ENCODE measurements around the gene GRM7.

GRM7 gene

DNA sequence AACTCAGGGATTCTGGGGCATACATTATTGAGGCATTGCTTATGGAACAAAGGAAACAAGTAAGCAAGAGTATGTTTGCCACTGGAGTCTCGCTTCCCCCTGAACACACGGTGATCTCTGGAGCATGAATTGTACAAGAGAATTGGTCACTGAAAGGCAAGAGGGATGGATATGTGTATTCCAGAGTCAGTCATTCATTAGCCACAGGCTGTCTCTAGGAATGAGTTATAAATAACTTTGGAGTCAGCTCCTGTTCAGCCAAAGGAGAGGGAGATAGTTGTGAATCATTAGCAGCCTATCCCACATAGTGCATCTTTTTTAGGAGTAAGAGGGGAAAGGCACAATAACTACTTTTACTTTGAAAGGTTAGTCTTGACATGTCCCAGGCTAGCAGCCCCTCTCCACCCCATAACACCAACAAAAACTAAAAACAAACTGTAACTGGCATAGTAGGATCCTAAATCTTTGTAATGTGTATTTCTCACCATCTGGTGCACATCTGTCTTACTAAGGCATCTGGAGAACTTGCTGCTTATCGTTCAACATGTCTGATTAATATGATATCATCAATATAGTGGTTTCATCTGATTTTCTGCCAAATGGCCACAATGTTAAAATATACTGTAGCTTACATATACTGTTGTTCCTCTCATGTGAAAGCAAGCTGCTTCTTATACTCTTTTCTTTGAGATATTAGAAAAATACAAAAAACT, 462.2 kb downstream of the GRM7 start:
- H3K9ac ChIP-seq (ENCODE audit: low read depth in 1 of 2, low read length in 2 of 2) = no peak overlapping the region
- no peak overlapping the region for H3K27ac ChIP-seq (ENCODE audit: low read depth, low read length)
- no peaks in the 10 kb centered on the region for H3K4me1 ChIP-seq (ENCODE audit: control insufficient read depth in 1 of 2, insufficient read depth in 2 of 2, low read length in 2 of 2)
- H3K27me3 ChIP-seq (ENCODE audit: control insufficient read depth in 1 of 2, insufficient read depth in 2 of 2, low read length in 2 of 2) = no peaks in the 10 kb centered on the region
- no peaks in the 10 kb centered on the region for H3K9me3 ChIP-seq (ENCODE audit: control insufficient read depth in 1 of 2, low read length in 2 of 2)
- no peaks in the 10 kb centered on the region for H3K36me3 ChIP-seq (ENCODE audit: control insufficient read depth in 1 of 2, insufficient read depth in 2 of 2, low read length in 2 of 2)
- no peak overlapping the region for H3K4me3 ChIP-seq (ENCODE audit: low read depth in 1 of 2, low read length in 2 of 2)

DNA sequence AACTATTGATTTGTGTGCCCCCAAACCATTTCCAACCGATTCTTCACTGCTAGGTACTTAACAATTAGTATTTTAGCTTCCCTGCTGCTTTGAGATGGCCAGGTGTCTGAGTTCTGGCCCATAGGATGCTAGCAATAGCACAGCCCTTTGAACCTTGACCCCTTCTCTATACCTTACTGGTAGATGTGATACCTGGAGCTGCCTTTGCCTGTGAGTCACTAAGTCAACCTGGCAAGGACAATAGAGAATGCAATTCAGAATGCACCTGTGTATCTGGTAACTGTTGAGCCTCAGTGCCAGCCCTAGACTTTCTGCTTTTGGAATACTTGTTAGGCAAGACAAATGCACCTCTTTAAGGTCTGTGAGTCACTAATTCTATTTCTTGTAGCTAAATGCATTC, 467.4 kb downstream of the GRM7 start:
- no peak overlapping the region for H3K4me3 ChIP-seq (ENCODE audit: low read depth in 1 of 2, low read length in 2 of 2)
- no peak overlapping the region for H3K27ac ChIP-seq (ENCODE audit: low read depth, low read length)
- no peaks in the 10 kb centered on the region for H3K4me1 ChIP-seq (ENCODE audit: control insufficient read depth in 1 of 2, insufficient read depth in 2 of 2, low read length in 2 of 2)
- H3K9me3 ChIP-seq (ENCODE audit: control insufficient read depth in 1 of 2, low read length in 2 of 2) = no peaks in the 10 kb centered on the region
- H3K36me3 ChIP-seq (ENCODE audit: control insufficient read depth in 1 of 2, insufficient read depth in 2 of 2, low read length in 2 of 2) = no peaks in the 10 kb centered on the region
- H3K9ac ChIP-seq (ENCODE audit: low read depth in 1 of 2, low read length in 2 of 2) = no peak overlapping the region
- H3K27me3 ChIP-seq (ENCODE audit: control insufficient read depth in 1 of 2, insufficient read depth in 2 of 2, low read length in 2 of 2) = no peaks in the 10 kb centered on the region

DNA sequence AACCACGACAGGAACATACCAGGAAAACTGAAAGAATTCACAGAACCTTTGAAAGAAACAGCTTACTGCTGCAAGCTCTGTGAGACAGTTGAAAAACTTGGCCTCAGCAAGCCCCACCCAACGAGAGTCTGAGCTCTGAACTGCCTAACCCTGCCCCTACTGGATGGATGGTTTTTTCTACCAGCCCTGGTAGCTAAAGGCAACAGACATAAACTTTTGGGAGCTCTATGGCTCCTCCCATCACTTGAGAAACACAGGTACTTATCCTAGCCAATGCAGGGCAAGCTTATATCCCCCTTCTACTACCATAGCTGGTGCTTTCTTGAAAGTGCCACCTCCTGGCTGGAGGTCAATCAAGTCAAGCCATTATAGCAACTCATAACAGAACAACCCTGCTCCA, 471.8 kb downstream of the GRM7 start:
- no peak overlapping the region for H3K9ac ChIP-seq (ENCODE audit: low read depth in 1 of 2, low read length in 2 of 2)
- H3K27me3 ChIP-seq (ENCODE audit: control insufficient read depth in 1 of 2, insufficient read depth in 2 of 2, low read length in 2 of 2) = no peaks in the 10 kb centered on the region
- no peaks in the 10 kb centered on the region for H3K36me3 ChIP-seq (ENCODE audit: control insufficient read depth in 1 of 2, insufficient read depth in 2 of 2, low read length in 2 of 2)
- H3K9me3 ChIP-seq (ENCODE audit: control insufficient read depth in 1 of 2, low read length in 2 of 2) = no peaks in the 10 kb centered on the region
- H3K4me3 ChIP-seq (ENCODE audit: low read depth in 1 of 2, low read length in 2 of 2) = no peak overlapping the region
- no peak overlapping the region for H3K27ac ChIP-seq (ENCODE audit: low read depth, low read length)
- H3K4me1 ChIP-seq (ENCODE audit: control insufficient read depth in 1 of 2, insufficient read depth in 2 of 2, low read length in 2 of 2) = no peaks in the 10 kb centered on the region

DNA sequence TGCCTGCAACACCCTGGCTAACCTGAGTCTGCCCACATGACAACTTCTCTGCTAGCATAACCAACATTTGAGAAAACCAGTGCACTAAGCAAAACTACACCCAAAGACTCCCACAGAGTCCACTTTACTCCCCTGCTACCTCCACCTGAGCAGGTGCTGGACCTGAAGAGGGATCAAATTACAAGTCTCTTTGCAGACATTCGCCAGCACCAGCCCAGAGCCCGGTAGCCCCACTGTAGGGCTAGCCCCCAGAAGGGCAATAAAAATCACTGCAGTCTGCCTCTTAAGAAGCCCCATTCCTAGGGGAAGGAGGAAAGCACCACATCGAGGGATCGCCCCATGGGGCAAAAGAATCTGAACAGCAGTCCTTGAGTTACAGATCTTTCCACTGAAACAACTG, 472.2 kb downstream of the GRM7 start:
- Histone ChIP-seq H3K36me3 (ENCODE audit: control insufficient read depth in 1 of 2, insufficient read depth in 2 of 2, low read length in 2 of 2) (no peaks in the 10 kb centered on the region), H3K4me3 (ENCODE audit: low read depth in 1 of 2, low read length in 2 of 2) (no peak overlapping the region), H3K27ac (ENCODE audit: low read depth, low read length) (no peak overlapping the region), H3K27me3 (ENCODE audit: control insufficient read depth in 1 of 2, insufficient read depth in 2 of 2, low read length in 2 of 2) (no peaks in the 10 kb centered on the region), H3K9me3 (ENCODE audit: control insufficient read depth in 1 of 2, low read length in 2 of 2) (no peaks in the 10 kb centered on the region), H3K9ac (ENCODE audit: low read depth in 1 of 2, low read length in 2 of 2) (no peak overlapping the region), H3K4me1 (ENCODE audit: control insufficient read depth in 1 of 2, insufficient read depth in 2 of 2, low read length in 2 of 2) (no peaks in the 10 kb centered on the region)

DNA sequence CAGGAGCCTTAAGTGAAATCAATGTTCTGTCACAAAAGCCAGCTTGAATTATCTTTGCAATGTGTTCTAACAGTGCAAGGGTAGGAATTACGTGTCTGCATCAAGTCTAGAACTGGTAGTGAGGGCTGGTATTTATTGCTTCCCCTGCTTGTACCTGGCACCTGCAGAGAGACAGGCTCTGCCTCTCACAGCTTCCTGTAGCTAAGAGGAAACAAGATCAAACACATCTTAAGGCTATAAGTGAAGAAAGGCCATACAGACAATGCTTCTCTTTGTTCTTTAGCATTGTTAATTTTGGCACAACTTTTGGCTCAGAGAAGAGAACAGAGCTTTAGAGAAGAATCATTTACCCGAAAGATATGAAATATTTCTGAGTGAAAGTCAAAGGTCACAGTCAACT, 479.9 kb downstream of the GRM7 start:
- no peaks in the 10 kb centered on the region for H3K36me3 ChIP-seq (ENCODE audit: control insufficient read depth in 1 of 2, insufficient read depth in 2 of 2, low read length in 2 of 2)
- no peak overlapping the region for H3K4me3 ChIP-seq (ENCODE audit: low read depth in 1 of 2, low read length in 2 of 2)
- H3K27ac ChIP-seq (ENCODE audit: low read depth, low read length) = no peak overlapping the region
- no peaks in the 10 kb centered on the region for H3K9me3 ChIP-seq (ENCODE audit: control insufficient read depth in 1 of 2, low read length in 2 of 2)
- H3K27me3 ChIP-seq (ENCODE audit: control insufficient read depth in 1 of 2, insufficient read depth in 2 of 2, low read length in 2 of 2) = no peaks in the 10 kb centered on the region
- no peaks in the 10 kb centered on the region for H3K4me1 ChIP-seq (ENCODE audit: control insufficient read depth in 1 of 2, insufficient read depth in 2 of 2, low read length in 2 of 2)
- H3K9ac ChIP-seq (ENCODE audit: low read depth in 1 of 2, low read length in 2 of 2) = no peak overlapping the region

DNA sequence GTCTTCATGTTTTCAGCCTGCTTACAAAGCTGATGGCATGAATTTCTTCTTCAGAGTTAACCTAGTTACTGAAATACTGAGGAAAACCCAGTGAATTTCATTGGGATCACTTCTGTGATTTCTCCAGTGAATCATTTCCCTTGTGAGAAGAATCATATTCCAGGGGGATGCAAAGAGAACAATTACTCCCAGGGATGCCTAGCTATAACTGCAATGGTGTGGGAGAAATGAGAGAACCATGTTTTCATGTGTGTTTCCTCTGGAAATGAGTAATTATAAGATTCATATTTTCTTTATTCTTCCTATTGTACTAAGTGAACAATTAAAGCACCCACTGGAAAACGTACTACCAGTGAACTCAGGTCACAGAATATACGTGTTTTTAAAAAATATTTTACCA, 485.4 kb downstream of the GRM7 start:
- Histone ChIP-seq H3K9me3 (ENCODE audit: control insufficient read depth in 1 of 2, low read length in 2 of 2) (no peaks in the 10 kb centered on the region), H3K4me1 (ENCODE audit: control insufficient read depth in 1 of 2, insufficient read depth in 2 of 2, low read length in 2 of 2) (no peaks in the 10 kb centered on the region), H3K4me3 (ENCODE audit: low read depth in 1 of 2, low read length in 2 of 2) (no peak overlapping the region), H3K9ac (ENCODE audit: low read depth in 1 of 2, low read length in 2 of 2) (no peak overlapping the region), H3K36me3 (ENCODE audit: control insufficient read depth in 1 of 2, insufficient read depth in 2 of 2, low read length in 2 of 2) (no peaks in the 10 kb centered on the region), H3K27me3 (ENCODE audit: control insufficient read depth in 1 of 2, insufficient read depth in 2 of 2, low read length in 2 of 2) (no peaks in the 10 kb centered on the region), H3K27ac (ENCODE audit: low read depth, low read length) (no peak overlapping the region)

DNA sequence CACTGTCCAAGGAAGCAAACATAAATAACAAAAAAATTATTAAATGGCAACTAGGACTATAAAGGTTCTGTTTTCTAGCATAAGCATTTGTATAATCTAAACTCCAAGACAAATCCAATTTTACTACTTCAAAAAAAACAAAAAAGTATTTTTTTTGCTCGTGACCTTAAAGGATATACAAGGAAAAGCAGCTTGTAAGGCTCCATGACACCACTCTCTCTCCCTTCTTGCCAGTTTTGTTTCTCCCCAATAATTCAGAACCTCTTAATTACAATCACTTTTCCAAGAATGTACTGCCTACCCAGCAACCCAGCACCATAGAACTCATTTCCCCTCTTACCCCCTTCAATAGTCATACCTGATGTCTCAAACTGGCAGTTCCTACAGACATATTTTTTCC, 496.2 kb downstream of the GRM7 start:
- H3K4me3 ChIP-seq (ENCODE audit: low read depth in 1 of 2, low read length in 2 of 2) = no peak overlapping the region

DNA sequence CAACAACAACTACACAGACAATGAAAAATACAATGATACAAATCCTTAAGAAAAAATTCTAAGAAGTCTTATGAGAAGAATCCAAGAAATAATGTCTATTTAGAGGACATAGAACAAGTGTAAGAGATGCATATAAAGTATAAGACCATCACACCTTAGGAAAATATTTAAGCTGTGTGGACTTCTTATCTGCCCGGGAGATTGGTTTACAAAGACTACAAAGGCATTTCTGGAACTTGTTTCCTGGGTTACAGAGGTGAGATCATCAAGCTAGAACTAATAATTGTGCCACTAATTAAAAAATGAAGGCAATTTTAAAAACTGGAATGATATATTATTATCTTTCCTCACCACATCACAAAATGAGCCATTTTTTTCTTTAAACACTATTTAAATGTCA, 507.1 kb downstream of the GRM7 start:
- Histone ChIP-seq H3K27me3 (ENCODE audit: control insufficient read depth in 1 of 2, insufficient read depth in 2 of 2, low read length in 2 of 2) (no peaks in the 10 kb centered on the region), H3K9me3 (ENCODE audit: control insufficient read depth in 1 of 2, low read length in 2 of 2) (no peaks in the 10 kb centered on the region), H3K4me1 (ENCODE audit: control insufficient read depth in 1 of 2, insufficient read depth in 2 of 2, low read length in 2 of 2) (no peaks in the 10 kb centered on the region), H3K27ac (ENCODE audit: low read depth, low read length) (no peak overlapping the region), H3K36me3 (ENCODE audit: control insufficient read depth in 1 of 2, insufficient read depth in 2 of 2, low read length in 2 of 2) (no peaks in the 10 kb centered on the region), H3K4me3 (ENCODE audit: low read depth in 1 of 2, low read length in 2 of 2) (no peak overlapping the region), H3K9ac (ENCODE audit: low read depth in 1 of 2, low read length in 2 of 2) (no peak overlapping the region)

More for the DNA sequence above, 496.2 kb downstream of the GRM7 start:
- Histone ChIP-seq H3K27me3 (ENCODE audit: control insufficient read depth in 1 of 2, insufficient read depth in 2 of 2, low read length in 2 of 2) (no peaks in the 10 kb centered on the region), H3K36me3 (ENCODE audit: control insufficient read depth in 1 of 2, insufficient read depth in 2 of 2, low read length in 2 of 2) (no peaks in the 10 kb centered on the region), H3K27ac (ENCODE audit: low read depth, low read length) (no peak overlapping the region), H3K9me3 (ENCODE audit: control insufficient read depth in 1 of 2, low read length in 2 of 2) (no peaks in the 10 kb centered on the region), H3K4me1 (ENCODE audit: control insufficient read depth in 1 of 2, insufficient read depth in 2 of 2, low read length in 2 of 2) (no peaks in the 10 kb centered on the region), H3K9ac (ENCODE audit: low read depth in 1 of 2, low read length in 2 of 2) (no peak overlapping the region)

DNA sequence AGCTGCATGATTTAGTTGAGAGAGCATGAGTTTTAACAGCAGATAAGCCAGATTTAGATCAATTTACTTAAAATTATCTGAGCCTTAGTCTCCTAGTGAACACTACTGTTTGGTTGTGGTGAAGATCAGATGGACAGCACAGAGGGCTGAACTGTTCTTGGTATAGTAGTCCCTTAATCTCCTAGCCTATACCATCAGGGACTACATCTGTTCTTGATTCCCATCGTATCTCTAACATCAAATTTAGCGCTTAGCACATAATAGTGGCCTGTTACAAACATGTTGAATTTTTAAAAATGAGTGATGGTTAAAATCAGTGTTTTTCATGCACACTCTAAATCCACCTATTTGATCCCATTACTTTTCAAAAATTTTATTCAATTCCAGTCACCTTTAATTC, 507.7 kb downstream of the GRM7 start:
- no peak overlapping the region for H3K9ac ChIP-seq (ENCODE audit: low read depth in 1 of 2, low read length in 2 of 2)
- H3K4me1 ChIP-seq (ENCODE audit: control insufficient read depth in 1 of 2, insufficient read depth in 2 of 2, low read length in 2 of 2) = no peaks in the 10 kb centered on the region
- H3K36me3 ChIP-seq (ENCODE audit: control insufficient read depth in 1 of 2, insufficient read depth in 2 of 2, low read length in 2 of 2) = no peaks in the 10 kb centered on the region
- no peaks in the 10 kb centered on the region for H3K9me3 ChIP-seq (ENCODE audit: control insufficient read depth in 1 of 2, low read length in 2 of 2)
- H3K27me3 ChIP-seq (ENCODE audit: control insufficient read depth in 1 of 2, insufficient read depth in 2 of 2, low read length in 2 of 2) = no peaks in the 10 kb centered on the region
- no peak overlapping the region for H3K27ac ChIP-seq (ENCODE audit: low read depth, low read length)
- H3K4me3 ChIP-seq (ENCODE audit: low read depth in 1 of 2, low read length in 2 of 2) = no peak overlapping the region

DNA sequence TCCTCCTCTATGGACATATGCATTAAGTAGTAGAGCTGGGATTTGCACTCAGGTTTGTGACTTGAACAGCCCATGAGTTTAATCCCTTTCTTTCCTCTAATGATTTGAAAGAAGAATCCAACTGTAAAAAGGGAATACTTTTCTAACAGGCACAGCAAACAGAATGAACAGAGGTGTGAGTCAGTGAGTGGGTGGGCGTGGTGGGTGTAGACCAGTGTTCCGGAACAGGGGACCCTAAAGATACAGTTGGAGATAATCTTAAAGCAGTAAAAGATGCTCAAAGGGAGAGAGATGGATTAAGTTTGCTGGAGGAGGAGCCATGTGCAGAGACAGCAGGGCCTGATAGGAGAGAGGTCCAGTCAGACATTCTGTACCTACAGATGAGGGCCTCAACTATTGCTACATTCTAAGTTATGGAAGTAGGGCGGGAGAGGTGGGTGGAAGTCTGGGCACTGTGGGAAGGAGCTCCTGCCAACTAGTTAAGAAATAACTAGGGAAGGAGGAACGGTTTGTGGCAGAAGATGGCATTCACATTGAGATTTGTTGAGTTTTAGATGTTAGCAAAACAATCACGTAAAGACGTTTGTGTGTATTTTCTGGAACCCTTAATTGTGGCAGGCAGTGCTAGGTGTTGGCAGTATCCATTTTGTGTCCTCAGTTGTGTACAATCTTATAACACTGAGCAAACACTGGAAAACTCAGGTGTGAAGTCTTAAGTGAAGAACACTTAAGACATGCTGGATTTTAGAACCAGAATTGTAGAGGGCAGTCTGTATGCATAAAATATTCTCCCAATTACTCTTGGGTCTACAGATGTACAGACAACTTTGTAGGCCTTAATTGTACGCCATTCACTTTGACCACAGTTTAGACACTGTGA, 511.0 kb downstream of the GRM7 start:
- Histone ChIP-seq H3K4me1 (ENCODE audit: control insufficient read depth in 1 of 2, insufficient read depth in 2 of 2, low read length in 2 of 2) (no peaks in the 10 kb centered on the region), H3K36me3 (ENCODE audit: control insufficient read depth in 1 of 2, insufficient read depth in 2 of 2, low read length in 2 of 2) (no peaks in the 10 kb centered on the region), H3K9me3 (ENCODE audit: control insufficient read depth in 1 of 2, low read length in 2 of 2) (no peaks in the 10 kb centered on the region), H3K9ac (ENCODE audit: low read depth in 1 of 2, low read length in 2 of 2) (no peak overlapping the region), H3K27me3 (ENCODE audit: control insufficient read depth in 1 of 2, insufficient read depth in 2 of 2, low read length in 2 of 2) (no peaks in the 10 kb centered on the region), H3K4me3 (ENCODE audit: low read depth in 1 of 2, low read length in 2 of 2) (no peak overlapping the region), H3K27ac (ENCODE audit: low read depth, low read length) (no peak overlapping the region)
